ENCODE results near the gene CD3D. TPM values are rescaled to one million over a fixed set of nuclear protein-coding genes. Genes with fewer than 3 reads are reported as not detected.
A peak's percentile ranks its signal among the peaks of the same experiment; 100 is the strongest.

Gene CD3D
- total and polyA plus RNA-seq, 2 experiments from 2014 or later: 1.8 to 2.3 TPM

- Histone ChIP-seq H3K4me3 (no peak overlapping the region), H3K36me3 (replicated peaks; ENCODE audit: insufficient read depth, low read depth) (no peaks in the 10 kb centered on the region), H3K79me2 (peaks cover 56% of the 10 kb centered on the region), H3K9me2 (replicated peaks; ENCODE audit: insufficient read depth) (no peaks in the 10 kb centered on the region), H3K9me3 (ENCODE audit: low read depth) (no peaks in the 10 kb centered on the region), H3K4me2 (no peak overlapping the region), H3K27ac (no peak overlapping the region), H3K27me3 (no peaks in the 10 kb centered on the region), H4K20me1 (ENCODE audit: insufficient read depth, poor library complexity, severe bottlenecking) (no peaks in the 10 kb centered on the region), H3K4me1 (ENCODE audit: insufficient read depth) (no peaks in the 10 kb centered on the region), H2AFZ (no peak overlapping the region)
- 98% methylated on average over 3 of the region's 3 CpGs for whole genome bisulfite sequencing (ENCODE audit: low lambda C conversion rate, missing lambda C conversion rate)
- no peak for TF ChIP-seq EZH2 (IDR thresholded peaks at IDR 0.05; ENCODE audit: borderline replicate concordance)
- no peak for DNase-seq (ENCODE audit: low spot score)
Measured at GRCh38 chr11:118364956-118365615, 22.6 kb upstream of the CD3D start.

DNA sequence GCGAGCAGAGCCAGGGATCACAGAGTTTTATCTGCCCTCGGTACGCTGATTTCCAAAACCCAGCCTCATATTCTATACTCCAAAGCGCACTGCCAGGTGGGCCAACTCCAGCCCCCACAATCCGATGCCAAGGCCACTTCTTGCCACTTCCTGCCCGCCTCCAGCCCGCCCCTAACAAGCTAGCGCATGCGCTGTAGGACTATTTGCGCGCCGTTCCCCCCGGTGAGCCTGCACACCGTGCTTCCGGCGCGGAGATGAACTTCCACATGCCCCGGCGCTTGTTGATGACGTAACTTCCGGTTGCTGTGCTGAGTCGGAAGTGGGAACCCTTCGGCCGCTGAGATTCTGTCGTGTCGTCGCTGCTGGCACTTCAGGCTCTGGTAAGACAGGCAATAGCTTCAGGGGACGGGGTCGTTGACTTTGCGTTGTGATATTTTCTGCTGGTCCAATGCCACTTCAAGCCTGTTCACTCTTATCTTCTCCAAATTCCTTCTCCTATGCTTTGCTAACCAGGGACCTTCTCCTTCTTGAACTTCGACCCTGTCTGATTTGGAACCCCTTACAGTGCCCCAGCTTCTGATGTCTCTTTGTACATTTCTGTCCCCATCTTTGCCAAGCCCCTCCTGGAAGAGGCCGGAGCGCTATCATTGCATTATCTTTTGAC is 16.9 kb upstream of the CD3D start, which contains the start of gene UBE4A:
UBE4A (plus strand) TSS at position 306 of the 664 bp plus-strand sequence. CDS start 5,481 bp downstream, outside the sequence.
- H3K27ac ChIP-seq: peak within 1 kb of the TSS; percentile 91
- H3K4me2 ChIP-seq: peak within 1 kb of the TSS; percentile 93
- H3K79me2 ChIP-seq: peaks cover 46% of the 10 kb centered on the region
- no peaks in the 10 kb centered on the region for H3K4me1 ChIP-seq (ENCODE audit: insufficient read depth)
- H3K9me2 ChIP-seq (replicated peaks; ENCODE audit: insufficient read depth): no peaks in the 10 kb centered on the region
- peak within 1 kb of the TSS; percentile 80 for H2AFZ ChIP-seq
- H4K20me1 ChIP-seq (ENCODE audit: insufficient read depth, poor library complexity, severe bottlenecking): no peaks in the 10 kb centered on the region
- no peaks in the 10 kb centered on the region for H3K9me3 ChIP-seq (ENCODE audit: low read depth)
- H3K4me3 ChIP-seq: peak within 1 kb of the TSS; percentile 99
- peak; percentile 95 for DNase-seq (ENCODE audit: low spot score)
- WGBS (ENCODE audit: low lambda C conversion rate, missing lambda C conversion rate): 8% methylated on average over 33 of the region's 33 CpGs
- TF ChIP-seq CTCF (IDR thresholded peaks at IDR 0.05; ENCODE audit: poor library complexity) (no peak), EZH2phosphoT487 (IDR thresholded peaks at IDR 0.05; ENCODE audit: low read depth, severe bottlenecking, unreplicated experiment) (no peak), EZH2 (IDR thresholded peaks at IDR 0.05; ENCODE audit: borderline replicate concordance) (no peak)
- H3K27me3 ChIP-seq: no peaks in the 10 kb centered on the region
- H3K36me3 ChIP-seq (replicated peaks; ENCODE audit: insufficient read depth, low read depth): no peaks in the 10 kb centered on the region

- Histone ChIP-seq H3K9me3 (ENCODE audit: low read depth) (no peaks in the 10 kb centered on the region), H4K20me1 (ENCODE audit: insufficient read depth, poor library complexity, severe bottlenecking) (no peaks in the 10 kb centered on the region), H3K27me3 (no peaks in the 10 kb centered on the region), H3K36me3 (replicated peaks; ENCODE audit: insufficient read depth, low read depth) (no peaks in the 10 kb centered on the region), H3K4me1 (ENCODE audit: insufficient read depth) (no peaks in the 10 kb centered on the region), H2AFZ (no peak overlapping the region), H3K27ac (no peak overlapping the region), H3K9me2 (replicated peaks; ENCODE audit: insufficient read depth) (no peaks in the 10 kb centered on the region), H3K4me2 (no peak overlapping the region), H3K4me3 (no peak overlapping the region), H3K79me2 (peaks cover 35% of the 10 kb centered on the region)
- no peak for TF ChIP-seq CTCF (IDR thresholded peaks at IDR 0.05; ENCODE audit: poor library complexity)
- no peak for TF ChIP-seq EZH2phosphoT487 (IDR thresholded peaks at IDR 0.05; ENCODE audit: low read depth, severe bottlenecking, unreplicated experiment)
- TF ChIP-seq EZH2 (IDR thresholded peaks at IDR 0.05; ENCODE audit: borderline replicate concordance): no peak
- no peak for DNase-seq (ENCODE audit: low spot score)
- WGBS (ENCODE audit: low lambda C conversion rate, missing lambda C conversion rate): 51% methylated on average over 3 of the region's 3 CpGs
Measured at GRCh38 chr11:118358071-118358470, 15.6 kb upstream of the CD3D start.

- Histone ChIP-seq H2AFZ (no peak overlapping the region), H3K4me2 (no peak overlapping the region), H4K20me1 (ENCODE audit: insufficient read depth, poor library complexity, severe bottlenecking) (no peaks in the 10 kb centered on the region), H3K9me3 (ENCODE audit: low read depth) (no peaks in the 10 kb centered on the region), H3K4me1 (ENCODE audit: insufficient read depth) (no peaks in the 10 kb centered on the region), H3K4me3 (no peak overlapping the region), H3K27ac (no peak overlapping the region), H3K27me3 (peaks cover 13% of the 10 kb centered on the region), H3K79me2 (no peaks in the 10 kb centered on the region), H3K9me2 (replicated peaks; ENCODE audit: insufficient read depth) (no peaks in the 10 kb centered on the region), H3K36me3 (replicated peaks; ENCODE audit: insufficient read depth, low read depth) (no peaks in the 10 kb centered on the region)
- TF ChIP-seq EZH2phosphoT487 (IDR thresholded peaks at IDR 0.05; ENCODE audit: low read depth, severe bottlenecking, unreplicated experiment) (no peak), CTCF (IDR thresholded peaks at IDR 0.05; ENCODE audit: poor library complexity) (peak; percentile 79)
- WGBS (ENCODE audit: low lambda C conversion rate, missing lambda C conversion rate): 11% methylated on average over 6 of the region's 6 CpGs
- peak; percentile 34 for DNase-seq (ENCODE audit: low spot score)
Measured at GRCh38 chr11:118353084-118353710, 10.7 kb upstream of the CD3D start.
